Measurements from ENCODE around the gene SERINC2. TPM values are rescaled to one million over a fixed set of nuclear protein-coding genes. Genes with fewer than 3 reads are reported as not detected.

The SERINC2 gene
- total and polyA plus RNA-seq, 4 donors: 4.9 to 66.4 (median 38.7) TPM

DNA sequence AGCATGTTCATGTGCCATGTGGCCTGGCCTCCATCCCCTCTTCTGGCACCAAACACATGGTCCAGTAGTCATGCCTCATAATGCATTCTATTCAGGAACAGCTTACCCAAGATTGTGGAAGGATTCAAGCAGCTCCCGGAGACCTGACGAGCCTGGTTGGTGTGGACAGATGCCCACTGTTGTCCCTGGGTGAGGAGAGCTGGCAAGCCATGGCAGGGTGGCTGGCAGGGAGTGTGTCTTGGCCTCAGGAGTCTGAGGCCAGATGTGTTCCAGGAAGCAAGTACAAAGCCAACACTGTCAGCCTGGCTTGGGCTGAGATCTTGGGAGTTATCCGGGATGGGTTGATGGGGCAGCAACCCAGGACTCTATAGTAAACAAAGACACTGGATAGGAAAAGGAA lies 32.8 kb upstream of the SERINC2 start:
- no peak overlapping the region for H3K27ac ChIP-seq (ENCODE audit: low read depth in 1 of 2, low read length in 2 of 2)
- H3K36me3 ChIP-seq (ENCODE audit: control insufficient read depth in 4 of 4, insufficient read depth in 3 of 4, low read depth in 1 of 4, low read length in 3 of 4): no peaks in the 10 kb centered on the region
- WGBS: 86% methylated on average over 3 of the region's 3 CpGs
- no peak overlapping the region for H3K4me3 ChIP-seq (ENCODE audit: low read depth in 1 of 3, low read length in 3 of 3)
- H3K4me1 ChIP-seq (ENCODE audit: control insufficient read depth in 4 of 4, insufficient read depth in 4 of 4, low read length in 3 of 4): no peaks in the 10 kb centered on the region
- H3K9ac ChIP-seq (ENCODE audit: low read depth in 1 of 2, low read length in 2 of 2): no peak overlapping the region
- H3K9me3 ChIP-seq (ENCODE audit: control insufficient read depth in 4 of 4, low read length in 3 of 4): no peaks in the 10 kb centered on the region
- H3K27me3 ChIP-seq (ENCODE audit: control insufficient read depth in 4 of 4, insufficient read depth in 4 of 4, low read length in 3 of 4): no peaks in the 10 kb centered on the region
- DNase-seq (ENCODE audit: low spot score): no peak
- TF ChIP-seq GABPA (IDR thresholded peaks at IDR 0.05 in 1 of 2, conservative IDR thresholded peaks at IDR 0.05 in 1 of 2) (no peak), NR2F2 (IDR thresholded peaks at IDR 0.05) (no peak), HNF4G (IDR thresholded peaks at IDR 0.05) (no peak), YY1 (IDR thresholded peaks at IDR 0.05) (no peak), JUND (IDR thresholded peaks at IDR 0.05) (no peak), HNF4A (conservative IDR thresholded peaks at IDR 0.05) (no peak), FOXA1 (IDR thresholded peaks at IDR 0.05) (no peak)
- TF ChIP-seq, protein P1, sequence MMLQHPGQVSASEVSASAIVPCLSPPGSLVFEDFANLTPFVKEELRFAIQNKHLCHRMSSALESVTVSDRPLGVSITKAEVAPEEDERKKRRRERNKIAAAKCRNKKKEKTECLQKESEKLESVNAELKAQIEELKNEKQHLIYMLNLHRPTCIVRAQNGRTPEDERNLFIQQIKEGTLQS (IDR thresholded peaks at IDR 0.05): no peak
- TF ChIP-seq, protein P2, sequence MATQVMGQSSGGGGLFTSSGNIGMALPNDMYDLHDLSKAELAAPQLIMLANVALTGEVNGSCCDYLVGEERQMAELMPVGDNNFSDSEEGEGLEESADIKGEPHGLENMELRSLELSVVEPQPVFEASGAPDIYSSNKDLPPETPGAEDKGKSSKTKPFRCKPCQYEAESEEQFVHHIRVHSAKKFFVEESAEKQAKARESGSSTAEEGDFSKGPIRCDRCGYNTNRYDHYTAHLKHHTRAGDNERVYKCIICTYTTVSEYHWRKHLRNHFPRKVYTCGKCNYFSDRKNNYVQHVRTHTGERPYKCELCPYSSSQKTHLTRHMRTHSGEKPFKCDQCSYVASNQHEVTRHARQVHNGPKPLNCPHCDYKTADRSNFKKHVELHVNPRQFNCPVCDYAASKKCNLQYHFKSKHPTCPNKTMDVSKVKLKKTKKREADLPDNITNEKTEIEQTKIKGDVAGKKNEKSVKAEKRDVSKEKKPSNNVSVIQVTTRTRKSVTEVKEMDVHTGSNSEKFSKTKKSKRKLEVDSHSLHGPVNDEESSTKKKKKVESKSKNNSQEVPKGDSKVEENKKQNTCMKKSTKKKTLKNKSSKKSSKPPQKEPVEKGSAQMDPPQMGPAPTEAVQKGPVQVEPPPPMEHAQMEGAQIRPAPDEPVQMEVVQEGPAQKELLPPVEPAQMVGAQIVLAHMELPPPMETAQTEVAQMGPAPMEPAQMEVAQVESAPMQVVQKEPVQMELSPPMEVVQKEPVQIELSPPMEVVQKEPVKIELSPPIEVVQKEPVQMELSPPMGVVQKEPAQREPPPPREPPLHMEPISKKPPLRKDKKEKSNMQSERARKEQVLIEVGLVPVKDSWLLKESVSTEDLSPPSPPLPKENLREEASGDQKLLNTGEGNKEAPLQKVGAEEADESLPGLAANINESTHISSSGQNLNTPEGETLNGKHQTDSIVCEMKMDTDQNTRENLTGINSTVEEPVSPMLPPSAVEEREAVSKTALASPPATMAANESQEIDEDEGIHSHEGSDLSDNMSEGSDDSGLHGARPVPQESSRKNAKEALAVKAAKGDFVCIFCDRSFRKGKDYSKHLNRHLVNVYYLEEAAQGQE (IDR thresholded peaks at IDR 0.05): no peak
- TF ChIP-seq, protein P3, sequence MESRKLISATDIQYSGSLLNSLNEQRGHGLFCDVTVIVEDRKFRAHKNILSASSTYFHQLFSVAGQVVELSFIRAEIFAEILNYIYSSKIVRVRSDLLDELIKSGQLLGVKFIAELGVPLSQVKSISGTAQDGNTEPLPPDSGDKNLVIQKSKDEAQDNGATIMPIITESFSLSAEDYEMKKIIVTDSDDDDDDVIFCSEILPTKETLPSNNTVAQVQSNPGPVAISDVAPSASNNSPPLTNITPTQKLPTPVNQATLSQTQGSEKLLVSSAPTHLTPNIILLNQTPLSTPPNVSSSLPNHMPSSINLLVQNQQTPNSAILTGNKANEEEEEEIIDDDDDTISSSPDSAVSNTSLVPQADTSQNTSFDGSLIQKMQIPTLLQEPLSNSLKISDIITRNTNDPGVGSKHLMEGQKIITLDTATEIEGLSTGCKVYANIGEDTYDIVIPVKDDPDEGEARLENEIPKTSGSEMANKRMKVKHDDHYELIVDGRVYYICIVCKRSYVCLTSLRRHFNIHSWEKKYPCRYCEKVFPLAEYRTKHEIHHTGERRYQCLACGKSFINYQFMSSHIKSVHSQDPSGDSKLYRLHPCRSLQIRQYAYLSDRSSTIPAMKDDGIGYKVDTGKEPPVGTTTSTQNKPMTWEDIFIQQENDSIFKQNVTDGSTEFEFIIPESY (IDR thresholded peaks at IDR 0.05): no peak

DNA sequence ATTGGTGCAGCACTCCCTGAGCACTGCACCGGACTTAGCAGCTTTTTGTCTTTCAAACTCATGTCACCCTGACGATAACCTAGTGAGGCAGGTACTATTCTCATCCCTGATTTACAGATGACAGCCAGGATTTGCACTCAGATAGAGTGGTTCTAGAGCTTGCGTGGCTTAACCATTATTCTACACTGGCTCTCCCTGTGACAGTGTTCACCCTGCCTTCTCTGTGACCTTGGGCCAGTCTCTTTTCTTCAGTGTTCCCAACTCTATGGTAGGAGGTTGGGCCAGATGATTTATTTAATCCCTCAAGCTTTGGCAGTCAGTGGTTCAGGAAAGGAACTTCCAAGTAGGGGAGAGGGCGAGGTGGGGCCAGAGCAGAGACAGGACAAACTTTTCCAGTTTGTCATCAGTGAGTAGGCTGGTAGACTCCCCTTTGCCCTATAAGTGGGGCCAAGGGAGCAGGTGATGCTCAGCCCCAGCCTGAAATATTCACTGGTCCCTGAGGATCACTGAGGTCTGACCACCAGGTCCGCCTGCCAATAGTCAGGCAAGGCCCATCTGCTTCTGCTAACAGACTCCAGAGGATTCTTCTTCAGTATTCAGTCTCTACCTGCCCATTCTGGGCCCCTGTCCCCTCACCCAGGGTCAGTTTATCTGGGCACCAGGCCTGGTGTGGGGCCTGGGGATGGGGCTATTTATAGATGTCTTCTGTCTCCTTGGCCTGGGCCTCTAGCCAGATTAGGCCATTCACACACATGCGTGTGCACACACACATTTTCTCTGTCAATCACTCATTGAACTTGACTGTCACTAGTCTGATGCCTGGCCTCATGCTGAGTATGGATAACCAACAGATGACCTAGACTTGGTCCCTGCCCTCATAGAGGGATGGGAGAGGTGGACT lies 31.4 kb upstream of the SERINC2 start:
- Histone ChIP-seq H3K9ac (ENCODE audit: low read depth in 1 of 2, low read length in 2 of 2) (no peak overlapping the region), H3K27me3 (ENCODE audit: control insufficient read depth in 4 of 4, insufficient read depth in 4 of 4, low read length in 3 of 4) (no peaks in the 10 kb centered on the region), H3K27ac (ENCODE audit: low read depth in 1 of 2, low read length in 2 of 2) (no peak overlapping the region), H3K36me3 (ENCODE audit: control insufficient read depth in 4 of 4, insufficient read depth in 3 of 4, low read depth in 1 of 4, low read length in 3 of 4) (no peaks in the 10 kb centered on the region), H3K4me1 (ENCODE audit: control insufficient read depth in 4 of 4, insufficient read depth in 4 of 4, low read length in 3 of 4) (no peaks in the 10 kb centered on the region), H3K9me3 (ENCODE audit: control insufficient read depth in 4 of 4, low read length in 3 of 4) (no peaks in the 10 kb centered on the region), H3K4me3 (ENCODE audit: low read depth in 1 of 3, low read length in 3 of 3) (no peak overlapping the region)
- no peak for DNase-seq (ENCODE audit: low spot score)
- 83% methylated on average over 6 of the region's 6 CpGs for WGBS
- TF ChIP-seq HNF4G (IDR thresholded peaks at IDR 0.05): no peak
- TF ChIP-seq, protein P3 (IDR thresholded peaks at IDR 0.05): no peak
- TF ChIP-seq, protein P4, sequence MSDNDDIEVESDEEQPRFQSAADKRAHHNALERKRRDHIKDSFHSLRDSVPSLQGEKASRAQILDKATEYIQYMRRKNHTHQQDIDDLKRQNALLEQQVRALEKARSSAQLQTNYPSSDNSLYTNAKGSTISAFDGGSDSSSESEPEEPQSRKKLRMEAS (IDR thresholded peaks at IDR 0.05): no peak
- no peak for TF ChIP-seq SP1 (IDR thresholded peaks at IDR 0.05)

Data from liver (tissue), 9 donors.